H1 (cell line): ENCODE results near the gene RHOB. TPM values are rescaled to one million over a fixed set of nuclear protein-coding genes. Genes with fewer than 3 reads are reported as not detected.

Experiments used
- ASH2L ChIP-seq: fragments of 200-600, 300-600 bp; sonication (generic); IDR thresholded peaks from one replicate; pipeline ENCODE4 v1.7.1; 2017; ENCODE audit warnings: low read length
- ATF2 ChIP-seq: IDR thresholded peaks from 2 replicates; pipeline ENCODE4 v1.6.1; 2012; ENCODE audit warnings: low read length, inconsistent platforms
- CHD7 ChIP-seq: fragments of 300-600 bp; sonication (generic); IDR thresholded peaks from 2 replicates; pipeline ENCODE4 v1.7.1; 2012; ENCODE audit warnings: low read length, moderate library complexity, mild to moderate bottlenecking, inconsistent platforms; ENCODE audit not compliant: insufficient replicate concordance
- HDAC6 ChIP-seq: IDR thresholded peaks from one replicate; pipeline ENCODE4 v1.7.1; 2012; ENCODE audit warnings: low read depth, mild to moderate bottlenecking, inconsistent platforms, low read length, moderate library complexity
- RXRA ChIP-seq: IDR thresholded peaks from 2 replicates; pipeline ENCODE4 v1.6.1; 2011; ENCODE audit warnings: low read depth, mild to moderate bottlenecking, low read length, moderate library complexity; ENCODE audit not compliant: insufficient read depth
- YY1 ChIP-seq: IDR thresholded peaks from 2 replicates; pipeline ENCODE4 v1.6.1; 2011; ENCODE audit warnings: low read depth, mild to moderate bottlenecking, low read length
- polyA plus RNA-seq, 7 experiments: library from polyadenylated mRNA; depleted of rRNA in 3 of 7; stranded (reverse) in 5 of 7; unstranded in 2 of 7; fragments of >200 nt in 5 of 7; fragments of 200-250 nt in 2 of 7; gene quantifications; 1 replicate in 5 of 7; 2 replicates in 1 of 7; 4 replicates in 1 of 7; pipeline versions ENCODE4 v1.2.1 to v1.2.3, GENCODE V29; 2011 to 2013; ENCODE audit warnings: missing spikeins in 2 of 7, mixed read lengths in 2 of 7
- total RNA-seq: library from RNA; stranded (reverse); fragmentation: NEBNext Ultra II Directional; extraction: Animal tissue kit (Norgen Biotek cat#: 25700); gene quantifications from 2 replicates; pipeline ENCODE4 v1.2.1, GENCODE V29; 2021

Gene RHOB
- total and polyA plus RNA-seq, 2 of the 8 experiments (the other 6 are each of a cell fraction or from before 2014, with no cell fraction given) = 9.3 to 9.5 TPM

GRCh38 chr2:20482725-20483124 lies 35.9 kb downstream of the RHOB start (continued):
- TF ChIP-seq CHD7 = no peak
- no peak for TF ChIP-seq RXRA
- TF ChIP-seq YY1 = no peak
- TF ChIP-seq ATF2 = no peak
- no peak for TF ChIP-seq ASH2L
- TF ChIP-seq HDAC6 = no peak
